NCI-H2196 (cell line): ENCODE data around the gene RNF25.

Experiments
- DNase-seq: peaks from one replicate; lab custom pipeline; 2025; ENCODE audit not compliant: unreplicated experiment; lab: John Stamatoyannopoulos, UW

The RNF25 gene

GRCh38 chr2:218687400-218688060 is 15.7 kb upstream of the RNF25 start:
- DNase-seq = peak; percentile 74

- no peak for DNase-seq
Measured at GRCh38 chr2:218680061-218680460, 8.3 kb upstream of the RNF25 start.

GRCh38 chr2:218679119-218679518 is 7.3 kb upstream of the RNF25 start:
- no peak for DNase-seq

- DNase-seq = peak; percentile 7
Measured at GRCh38 chr2:218671097-218671653, 627 bp downstream of the RNF25 start.

GRCh38 chr2:218664653-218665052 is 7.1 kb downstream of the RNF25 start:
- no peak for DNase-seq

- DNase-seq = no peak
Measured at GRCh38 chr2:218663901-218664300, 7.9 kb downstream of the RNF25 start.

GRCh38 chr2:218662827-218663226 is 9.0 kb downstream of the RNF25 start:
- DNase-seq = no peak

GRCh38 chr2:218662377-218662776 is 9.4 kb downstream of the RNF25 start:
- no peak for DNase-seq

GRCh38 chr2:218659988-218660358 is 11.8 kb downstream of the RNF25 start:
- no peak for DNase-seq

GRCh38 chr2:218659258-218659987 is 12.4 kb downstream of the RNF25 start, which contains the start of the genes BCS1L and ZNF142:
BCS1L (plus strand) TSS chr2:218659683; CDS start chr2:218660988, 1,305 bp downstream.
ZNF142 (minus strand) TSS chr2:218659623; CDS start chr2:218656429, 3,194 bp downstream.
- peak; percentile 91 for DNase-seq

- DNase-seq = peak; percentile 47
Measured at GRCh38 chr2:218658671-218659257, 13.0 kb downstream of the RNF25 start.

GRCh38 chr2:218655751-218656150 is 16.1 kb downstream of the RNF25 start:
- DNase-seq = no peak

GRCh38 chr2:218648787-218649100 is 23.1 kb downstream of the RNF25 start:
- DNase-seq = no peak

GRCh38 chr2:218648088-218648786 is 23.6 kb downstream of the RNF25 start:
- DNase-seq = peak; percentile 68

- no peak for DNase-seq
Measured at GRCh38 chr2:218645126-218645525, 26.7 kb downstream of the RNF25 start.

GRCh38 chr2:218644721-218645120 is 27.1 kb downstream of the RNF25 start:
- no peak for DNase-seq

- no peak for DNase-seq
Measured at GRCh38 chr2:218643751-218644310, 28.0 kb downstream of the RNF25 start.

GRCh38 chr2:218642786-218643185 is 29.0 kb downstream of the RNF25 start:
- no peak for DNase-seq

GRCh38 chr2:218642121-218642656 is 29.6 kb downstream of the RNF25 start:
- no peak for DNase-seq

GRCh38 chr2:218638372-218638771 is 33.4 kb downstream of the RNF25 start:
- DNase-seq = no peak

GRCh38 chr2:218635719-218636118 is 36.1 kb downstream of the RNF25 start:
- no peak for DNase-seq
